COLO668 (cell line): ENCODE measurements around the gene PGLYRP3.
"Not testable (repeated sequence)": the region's sequence is repeated elsewhere in the genome, so short reads cannot be mapped to it uniquely, and the experiment has no call there.

Experiments
- DNase-seq: peaks from one replicate; lab custom pipeline; 2025; ENCODE audit not compliant: unreplicated experiment; lab: John Stamatoyannopoulos, UW

The PGLYRP3 gene

GRCh38 chr1:153314388-153314787 lies 1.6 kb upstream of the PGLYRP3 start:
- not testable (repeated sequence) for DNase-seq

- no peak for DNase-seq
Measured at GRCh38 chr1:153313288-153313687, 536 bp upstream of the PGLYRP3 start.

GRCh38 chr1:153310526-153310925 lies 2.2 kb downstream of the PGLYRP3 start:
- DNase-seq = no peak

- no peak for DNase-seq
Measured at GRCh38 chr1:153309441-153309840, 3.3 kb downstream of the PGLYRP3 start.

GRCh38 chr1:153308540-153308939 lies 4.2 kb downstream of the PGLYRP3 start:
- no peak for DNase-seq

- DNase-seq = no peak
Measured at GRCh38 chr1:153307221-153307600, 5.5 kb downstream of the PGLYRP3 start.

- no peak for DNase-seq
Measured at GRCh38 chr1:153306303-153307220, 6.2 kb downstream of the PGLYRP3 start.

GRCh38 chr1:153305682-153306081 lies 7.1 kb downstream of the PGLYRP3 start:
- DNase-seq = no peak

- DNase-seq = no peak
Measured at GRCh38 chr1:153302308-153302707, 10.4 kb downstream of the PGLYRP3 start.

GRCh38 chr1:153293851-153294250 lies 18.9 kb downstream of the PGLYRP3 start:
- no peak for DNase-seq

GRCh38 chr1:153293480-153293775 lies 19.3 kb downstream of the PGLYRP3 start:
- no peak for DNase-seq

GRCh38 chr1:153292740-153293479 lies 19.8 kb downstream of the PGLYRP3 start:
- no peak for DNase-seq

- DNase-seq = no peak
Measured at GRCh38 chr1:153292185-153292584, 20.6 kb downstream of the PGLYRP3 start.

GRCh38 chr1:153291514-153291913 lies 21.2 kb downstream of the PGLYRP3 start:
- no peak for DNase-seq

- DNase-seq = peak; percentile 20
Measured at GRCh38 chr1:153288634-153289275, 24.0 kb downstream of the PGLYRP3 start.

- DNase-seq = peak; percentile 44
Measured at GRCh38 chr1:153277852-153278251, 34.9 kb downstream of the PGLYRP3 start.

- DNase-seq = no peak
Measured at GRCh38 chr1:153272186-153272585, 40.6 kb downstream of the PGLYRP3 start.

- DNase-seq = no peak
Measured at GRCh38 chr1:153271711-153272110, 41.0 kb downstream of the PGLYRP3 start.

- DNase-seq = no peak
Measured at GRCh38 chr1:153265457-153265856, 47.3 kb downstream of the PGLYRP3 start.

GRCh38 chr1:153262462-153263157 lies 50.1 kb downstream of the PGLYRP3 start:
- DNase-seq = no peak

- no peak for DNase-seq
Measured at GRCh38 chr1:153262070-153262366, 50.7 kb downstream of the PGLYRP3 start.
